Erythroblast (primary cell): Measurements from ENCODE around the gene TRIM64.
"Not testable (repeated sequence)": the region's sequence is repeated elsewhere in the genome, so short reads cannot be mapped to it uniquely, and the experiment has no call there.

Experiments
- DNase-seq, 2 experiments: peaks; one replicate each; lab custom pipeline; 2025; lab: John Stamatoyannopoulos, UW
- GATA1 ChIP-seq: IDR thresholded peaks from 2 replicates; pipeline ENCODE4 v1.6.1; 2011; ENCODE audit warnings: low read depth, mild to moderate bottlenecking, control low read depth, low read length, moderate library complexity
- POLR2A ChIP-seq: IDR thresholded peaks from 2 replicates; pipeline ENCODE4 v1.6.1; 2011; ENCODE audit warnings: mild to moderate bottlenecking, low read length

TRIM64 gene

GRCh38 chr11:89965737-89966136 lies at the start of gene TRIM64:
Gene TRIM64 (plus strand): TSS chr11:89966037. CDS start chr11:89968504, 2,467 bp downstream.
- not testable (repeated sequence) for DNase-seq

- TF ChIP-seq POLR2A (no peak), GATA1 (no peak)
- DNase-seq, result no peak
These were observed 43.6 kb upstream of the TRIM64 start, which contains the start of gene TRIM49D1 for GRCh38 chr11:89922195-89922660. Gene TRIM49D1 (minus strand): TSS chr11:89922245. CDS start chr11:89917710, 4,535 bp downstream.

- not testable (repeated sequence) for DNase-seq
These were observed 42.1 kb upstream of the TRIM64 start, which contains the start of gene TRIM49D2 for GRCh38 chr11:89923764-89924163. Gene TRIM49D2 (plus strand): TSS chr11:89924064. CDS start chr11:89926762, 2,698 bp downstream.

GRCh38 chr11:89960833-89961232 lies 5.0 kb upstream of the TRIM64 start:
- DNase-seq, result not testable (repeated sequence)
